Activated CD4-positive, alpha-beta T cell treated with anti-CD3 and anti-CD28 coated beads, Interleukin-2, amount 50 U/mL, for 24 hours (primary cell): ENCODE results near the gene ZNF277.
"Not testable (repeated sequence)": the region's sequence is repeated elsewhere in the genome, so short reads cannot be mapped to it uniquely, and the experiment has no call there.

Source experiments
- DNase-seq, 2 donors: peaks; one replicate each; pipeline ENCODE4 v3.0.0-alpha.2; 2020; ENCODE audit warnings: low read depth in 1 of 2, low spot score in 1 of 2

Gene ZNF277

GRCh38 chr7:112207765-112208164 is 1.3 kb downstream of the ZNF277 start:
- DNase-seq, result no peak

- no peak for DNase-seq
Observed at GRCh38 chr7:112211348-112211907, 4.9 kb downstream of the ZNF277 start.

GRCh38 chr7:112212571-112212970 is 6.1 kb downstream of the ZNF277 start:
- DNase-seq, result no peak

GRCh38 chr7:112213735-112214134 is 7.2 kb downstream of the ZNF277 start:
- no peak for DNase-seq

- no peak for DNase-seq
Observed at GRCh38 chr7:112214268-112214667, 7.8 kb downstream of the ZNF277 start.

GRCh38 chr7:112214883-112215282 is 8.4 kb downstream of the ZNF277 start:
- DNase-seq, result no peak

- DNase-seq, result no peak
Observed at GRCh38 chr7:112215787-112216186, 9.3 kb downstream of the ZNF277 start.

GRCh38 chr7:112220877-112221434 is 14.5 kb downstream of the ZNF277 start:
- no peak for DNase-seq

- DNase-seq, result no peak
Observed at GRCh38 chr7:112223310-112223709, 16.8 kb downstream of the ZNF277 start.

GRCh38 chr7:112224186-112224585 is 17.7 kb downstream of the ZNF277 start:
- no peak for DNase-seq

- no peak for DNase-seq
Observed at GRCh38 chr7:112225006-112225405, 18.5 kb downstream of the ZNF277 start.

GRCh38 chr7:112226701-112227276 is 20.3 kb downstream of the ZNF277 start:
- no peak for DNase-seq

- DNase-seq, result no peak
Observed at GRCh38 chr7:112228632-112229031, 22.1 kb downstream of the ZNF277 start.

- no peak for DNase-seq
Observed at GRCh38 chr7:112232212-112232978, 25.9 kb downstream of the ZNF277 start.

- DNase-seq, result no peak
Observed at GRCh38 chr7:112233048-112233697, 26.7 kb downstream of the ZNF277 start.

GRCh38 chr7:112234147-112234546 is 27.7 kb downstream of the ZNF277 start:
- no peak for DNase-seq

GRCh38 chr7:112236597-112236996 is 30.1 kb downstream of the ZNF277 start:
- DNase-seq, result no peak

- DNase-seq, result no peak
Observed at GRCh38 chr7:112238330-112238729, 31.8 kb downstream of the ZNF277 start.

GRCh38 chr7:112238852-112239610 is 32.5 kb downstream of the ZNF277 start:
- no peak for DNase-seq

GRCh38 chr7:112248598-112248997 is 42.1 kb downstream of the ZNF277 start:
- no peak for DNase-seq

GRCh38 chr7:112249967-112250366 is 43.5 kb downstream of the ZNF277 start:
- DNase-seq, result not testable (repeated sequence)
